Ishikawa (cell line): Measurements from ENCODE around the gene DEF6.
A peak's percentile ranks its signal among the peaks of the same experiment; 100 is the strongest.

ENCODE experiments used
- CEBPB ChIP-seq: IDR thresholded peaks from 2 replicates; pipeline ENCODE4 v1.6.1; 2012
- CREB1 ChIP-seq: IDR thresholded peaks from 2 replicates; pipeline ENCODE4 v1.6.1; 2012; ENCODE audit warnings: low read depth
- EGR1 ChIP-seq: IDR thresholded peaks from 2 replicates; pipeline ENCODE4 v1.6.1; 2012
- EP300 ChIP-seq: IDR thresholded peaks from 2 replicates; pipeline ENCODE4 v1.6.1; 2012; ENCODE audit warnings: borderline replicate concordance
- FOXM1 ChIP-seq: IDR thresholded peaks from 2 replicates; pipeline ENCODE4 v1.6.1; 2012; ENCODE audit warnings: low read depth, borderline replicate concordance
- MAX ChIP-seq: IDR thresholded peaks from 2 replicates; pipeline ENCODE4 v1.6.1; 2012
- NFIC ChIP-seq: IDR thresholded peaks from 2 replicates; pipeline ENCODE4 v1.6.1; 2012
- RAD21 ChIP-seq: IDR thresholded peaks from 2 replicates; pipeline ENCODE4 v1.6.1; 2012; ENCODE audit warnings: low read depth
- REST ChIP-seq: IDR thresholded peaks from 2 replicates; pipeline ENCODE4 v1.6.1; 2012; ENCODE audit warnings: low read depth, mild to moderate bottlenecking
- TAF1 ChIP-seq: IDR thresholded peaks from 2 replicates; pipeline ENCODE4 v1.6.1; 2012; ENCODE audit warnings: low read depth, mild to moderate bottlenecking
- TCF12 ChIP-seq: IDR thresholded peaks from 2 replicates; pipeline ENCODE4 v1.6.1; 2012; ENCODE audit warnings: low read depth
- TEAD4 ChIP-seq: IDR thresholded peaks from 2 replicates; pipeline ENCODE4 v1.6.1; 2012
- USF1 ChIP-seq: IDR thresholded peaks from 2 replicates; pipeline ENCODE4 v1.6.1; 2012
- YY1 ChIP-seq: IDR thresholded peaks from 2 replicates; pipeline ENCODE4 v1.6.1; 2012; ENCODE audit warnings: low read depth
- ZBTB7A ChIP-seq: IDR thresholded peaks from 2 replicates; pipeline ENCODE4 v1.6.1; 2012; ENCODE audit warnings: low read depth

The DEF6 gene

GRCh38 chr6:35359346-35359743 lies 61.7 kb downstream of the DEF6 start:
- no peak for TF ChIP-seq TAF1
- TF ChIP-seq EGR1, result no peak
- TF ChIP-seq FOXM1, result no peak
- no peak for TF ChIP-seq REST
- no peak for TF ChIP-seq TEAD4
- TF ChIP-seq CEBPB, result no peak
- TF ChIP-seq RAD21, result no peak
- TF ChIP-seq NFIC, result no peak
- no peak for TF ChIP-seq YY1
- no peak for TF ChIP-seq EP300
- no peak for TF ChIP-seq TCF12
- TF ChIP-seq USF1, result no peak
- no peak for TF ChIP-seq CREB1
- TF ChIP-seq ZBTB7A, result no peak
- TF ChIP-seq MAX, result no peak

GRCh38 chr6:35359744-35360348 lies 62.2 kb downstream of the DEF6 start:
- TF ChIP-seq FOXM1 (peak; percentile 83), CREB1 (0 out of 2 replicates have a peak, but pooled peaks have one; percentile 27), CEBPB (peak; percentile 69), ZBTB7A (no peak), RAD21 (peak; percentile 31), YY1 (peak; percentile 80; the same call in 1 of the 2 replicates), TAF1 (no peak; the same call in 1 of the 2 replicates), TCF12 (peak; percentile 97), USF1 (peak; percentile 35; the same call in 1 of the 2 replicates), NFIC (peak; percentile 100), REST (no peak), MAX (peak; percentile 37; the same call in 1 of the 2 replicates), EGR1 (no peak), EP300 (peak; percentile 93), TEAD4 (peak; percentile 91)

- TF ChIP-seq EP300 (peak; percentile 82), ZBTB7A (no peak), MAX (peak; percentile 36; the same call in 1 of the 2 replicates), YY1 (peak; percentile 60), EGR1 (no peak), FOXM1 (no peak; the same call in 1 of the 2 replicates), USF1 (no peak), CEBPB (peak; percentile 98), TAF1 (no peak), RAD21 (peak; percentile 25; the same call in 1 of the 2 replicates), CREB1 (peak; percentile 53; the same call in 1 of the 2 replicates), NFIC (peak; percentile 81), REST (no peak), TEAD4 (peak; percentile 94), TCF12 (no peak)
These were observed 62.9 kb downstream of the DEF6 start for GRCh38 chr6:35360349-35361138.
